K562 (cell line): ENCODE data around the gene C10orf143. TPM values are rescaled to one million over a fixed set of nuclear protein-coding genes. Genes with fewer than 3 reads are reported as not detected.

Experiments used
- ATAC-seq: fragments of 200-7000 bp; cut with Tn5 transposase; 3 replicates; pipeline ENCODE4 v1.9.1; 2020; ENCODE audit warnings: moderate library complexity
- BruUV-seq: library from RNA; stranded (reverse); fragments of 400-500 nt; replicated peaks from 2 replicates; lab custom pipeline; 2021; lab: Mats Ljungman, UMichigan
- CTCF ChIA-PET: fragments of 300-600 bp; formaldehyde crosslinking; extraction: SDS; loops from one replicate; lab custom pipeline; 2021; ENCODE audit warnings: low intra/inter-chr PET ratio; lab: Yijun Ruan, JAX
- POLR2A ChIA-PET: fragments of 300-600, 350-650 bp; sonication (Branson Sonifier 250); formaldehyde crosslinking; extraction: SDS; loops from one replicate; lab custom pipeline; 2021; ENCODE audit warnings: antibody characterized with exemption, inconsistent platforms; lab: Yijun Ruan, JAX
- DNase-seq, 4 experiments: peaks; one replicate each; pipeline versions ENCODE4 v3.0.0 to v3.0.0-alpha.2; 2011 to 2018; ENCODE audit warnings: low spot score in 3 of 4, mixed read lengths in 3 of 4; ENCODE audit errors: extremely low read depth in 1 of 4
- FAIRE-seq: peaks from 2 replicates; lab custom pipeline; 2011; peaks lifted over from hg19 to GRCh38; lab: Jason Lieb, UNC
- H2AFZ ChIP-seq: 2 replicates; pipeline ENCODE4 v1.6.0; 2011; ENCODE audit warnings: low read depth, low read length, control low read depth, inconsistent platforms
- H3K27ac ChIP-seq: fragments of 200-600 bp; 3 replicates; pipeline ENCODE4 v1.8.0; 2011; ENCODE audit warnings: low read depth, mild to moderate bottlenecking, control low read depth, inconsistent platforms, low read length, moderate library complexity, mixed read lengths; ENCODE audit errors: extremely low read depth
- H3K27me3 ChIP-seq, 2 experiments: fragments of 300-600 bp in 1 of 2; 2 replicates in 1 of 2; 3 replicates in 1 of 2; pipeline versions ENCODE4 v1.6.0 to v1.8.0; 2011; ENCODE audit warnings: inconsistent platforms in 2 of 2, low read length in 2 of 2, mild to moderate bottlenecking in 1 of 2, mixed read lengths in 1 of 2, moderate library complexity in 1 of 2; ENCODE audit not compliant: control insufficient read depth in 2 of 2, insufficient read depth in 2 of 2
- H3K36me3 ChIP-seq: fragments of 300-600 bp; 3 replicates; pipeline ENCODE4 v1.8.0; 2011; ENCODE audit warnings: mild to moderate bottlenecking, low read length, inconsistent platforms; ENCODE audit not compliant: control insufficient read depth, insufficient read depth
- H3K4me1 ChIP-seq, 2 experiments: fragments of 200-600 bp in 1 of 2; replicated peaks in 1 of 2; 2 replicates in 1 of 2; 3 replicates in 1 of 2; pipeline versions ENCODE4 v1.5.1 to v1.8.0; 2011; ENCODE audit warnings: inconsistent platforms in 2 of 2, low read length in 2 of 2, mild to moderate bottlenecking in 1 of 2, mixed read lengths in 1 of 2, moderate library complexity in 1 of 2; ENCODE audit not compliant: control insufficient read depth in 2 of 2, insufficient read depth in 2 of 2
- H3K4me2 ChIP-seq: 2 replicates; pipeline ENCODE4 v1.6.1; 2011; ENCODE audit warnings: low read length, control low read depth, inconsistent platforms, mixed read lengths; ENCODE audit not compliant: insufficient read depth
- H3K4me3 ChIP-seq: fragments of 200-600 bp; sonication (generic), shearing (Covaris generic); 2 replicates; pipeline ENCODE4 v1.5.1; 2016; ENCODE audit warnings: control low read depth, inconsistent platforms
- H3K79me2 ChIP-seq: fragments of 200-600 bp; 3 replicates; pipeline ENCODE4 v1.8.0; 2011; ENCODE audit warnings: low read length, inconsistent platforms; ENCODE audit not compliant: control insufficient read depth, insufficient read depth
- H3K9ac ChIP-seq, 2 experiments: 2 replicates each; pipeline versions ENCODE4 v1.6.0 to v1.6.1; 2011; ENCODE audit warnings: low read depth in 2 of 2, low read length in 2 of 2, control low read depth in 1 of 2, inconsistent platforms in 1 of 2, mild to moderate bottlenecking in 1 of 2, mixed read lengths in 1 of 2; ENCODE audit not compliant: insufficient read depth in 1 of 2
- H3K9me1 ChIP-seq: one replicate; pipeline ENCODE4 v1.6.0; 2011; ENCODE audit warnings: inconsistent platforms, mild to moderate bottlenecking, low read length, moderate library complexity; ENCODE audit not compliant: control insufficient read depth, insufficient read depth
- H3K9me3 ChIP-seq: replicated peaks from 2 replicates; pipeline ENCODE4 v1.5.1; 2011; ENCODE audit warnings: low read depth, low read length, inconsistent platforms; ENCODE audit not compliant: control insufficient read depth, insufficient read depth
- H4K20me1 ChIP-seq: replicated peaks from 2 replicates; pipeline ENCODE4 v1.6.1; 2011; ENCODE audit warnings: low read length, inconsistent platforms, mixed read lengths; ENCODE audit not compliant: control insufficient read depth, insufficient read depth
- CTBP1 ChIP-seq: fragments of 450-650 bp; IDR thresholded peaks from 2 replicates; pipeline ENCODE4 v1.6.1; 2016; ENCODE audit warnings: borderline replicate concordance
- FOXK1 ChIP-seq: sonication (generic); formaldehyde crosslinking; IDR thresholded peaks from 2 replicates; pipeline ENCODE4 v1.8.0; 2022; ENCODE audit warnings: missing genetic modification reagents, mild to moderate bottlenecking, borderline replicate concordance
- GTF2F1 ChIP-seq: IDR thresholded peaks from 2 replicates; pipeline ENCODE4 v1.6.1; 2011; ENCODE audit warnings: low read depth, low read length, improper control_type of control experiment
- HMG20A ChIP-seq: fragments of 450-650 bp; formaldehyde crosslinking; conservative IDR thresholded peaks from 2 replicates; pipeline ENCODE4 v1.4.0; 2020; ENCODE audit warnings: mild to moderate bottlenecking, mixed read lengths
- HNRNPUL1 ChIP-seq: fragments of 200-400 bp; formaldehyde crosslinking; IDR thresholded peaks from 2 replicates; pipeline ENCODE4 v1.6.1; 2017; ENCODE audit warnings: low read length
- JUN ChIP-seq, 2 experiments: sonication (generic) in 1 of 2; formaldehyde crosslinking in 1 of 2; IDR thresholded peaks; 2 replicates each; pipeline versions ENCODE4 v1.6.1 to v1.8.0; 2012 to 2022; ENCODE audit warnings: borderline replicate concordance in 2 of 2, mild to moderate bottlenecking in 2 of 2, improper control_type of control experiment in 1 of 2, low read depth in 1 of 2, low read length in 1 of 2, missing genetic modification reagents in 1 of 2
- JUND ChIP-seq, 2 experiments: IDR thresholded peaks; 2 replicates in 1 of 2; 3 replicates in 1 of 2; pipeline ENCODE4 v1.6.1; 2011; ENCODE audit warnings: borderline replicate concordance in 2 of 2, low read depth in 2 of 2, low read length in 2 of 2, improper control_type of control experiment in 1 of 2, missing biosample characterization in 1 of 2, missing genetic modification characterization in 1 of 2, missing genetic modification reagents in 1 of 2
- RFX5 ChIP-seq: IDR thresholded peaks from 2 replicates; pipeline ENCODE4 v1.6.1; 2011; ENCODE audit warnings: low read depth, mild to moderate bottlenecking, improper control_type of control experiment, low read length
- SMARCA4 ChIP-seq: fragments of 450-650 bp; IDR thresholded peaks from 2 replicates; pipeline ENCODE4 v1.6.1; 2016
- SMARCE1 ChIP-seq: fragments of 450-650 bp; IDR thresholded peaks from 2 replicates; pipeline ENCODE4 v1.7.1; 2016; ENCODE audit warnings: mild to moderate bottlenecking
- USF2 ChIP-seq: sonication (generic); formaldehyde crosslinking; IDR thresholded peaks from 2 replicates; pipeline ENCODE4 v1.5.0; 2020; ENCODE audit warnings: missing genetic modification reagents
- YY1 ChIP-seq, 3 experiments: IDR thresholded peaks; 2 replicates each; pipeline ENCODE4 v1.6.1; 2011; ENCODE audit warnings: low read length in 2 of 3, mild to moderate bottlenecking in 2 of 3, moderate library complexity in 2 of 3, borderline replicate concordance in 1 of 3, control low read depth in 1 of 3, low read depth in 1 of 3; ENCODE audit not compliant: insufficient read depth in 3 of 3, insufficient replicate concordance in 2 of 3, control insufficient read depth in 1 of 3, insufficient read length in 1 of 3; ENCODE audit errors: extremely low read depth in 1 of 3
- ZNF263 ChIP-seq: sonication (generic); formaldehyde crosslinking; IDR thresholded peaks from 2 replicates; pipeline ENCODE4 v1.8.0; 2022; ENCODE audit warnings: mild to moderate bottlenecking, missing genetic modification reagents, borderline replicate concordance
- WGBS: fragments of 100-300 bp; shearing (Covaris generic); methylation state at CpG from one replicate; pipeline ENCODE4 v1.1.6; 2016; ENCODE audit warnings: low coverage, mixed read lengths; ENCODE audit not compliant: insufficient coverage; ENCODE audit errors: missing lambda C conversion rate; 5-methylcytosine and 5-hydroxymethylcytosine counted together
- in situ Hi-C: fragments of 300-500 bp; cut with MboI; formaldehyde crosslinking; loops from 4 replicates; pipeline ENCODE4 v1.15.0; 2018; ENCODE audit warnings: inconsistent platforms, mixed read lengths
- intact Hi-C: fragments of 100-400 bp; cut with micrococcal nuclease; formaldehyde crosslinking; loops from 2 replicates; pipeline ENCODE4 v1.14.2; 2022
- polyA plus RNA-seq, 8 experiments: library from polyadenylated mRNA; depleted of rRNA in 4 of 8; stranded (reverse) in 5 of 8; unstranded in 3 of 8; fragments of >200 nt; fragmentation: Nextera tagmentation in 2 of 8; fragmentation: Illumina TruSeq in 1 of 8; extraction: Ambion mirVana in 2 of 8; extraction: Trizol in 1 of 8; gene quantifications; 2 replicates each; pipeline versions ENCODE4 v1.2.1 to v1.2.3, GENCODE V29; 2011 to 2014; ENCODE audit warnings: inconsistent platforms in 1 of 8, missing spikeins in 1 of 8
- total RNA-seq, 7 experiments: library from RNA; depleted of rRNA in 6 of 7; stranded (reverse); fragments of >200 nt in 6 of 7; fragmentation: Illumina TruSeq in 2 of 7; extraction: Trizol in 2 of 7; gene quantifications; 2 replicates each; pipeline versions ENCODE4 v1.2.1 to v1.2.3, GENCODE V29; 2011 to 2021; ENCODE audit warnings: low replicate concordance in 1 of 7
- TF ChIP-seq, protein P1 (sequence below): fragments of 450-650 bp; IDR thresholded peaks from 2 replicates; pipeline ENCODE4 v1.7.1; 2018; ENCODE audit warnings: mild to moderate bottlenecking, low read depth; ENCODE audit not compliant: partially characterized antibody

C10orf143 gene
- total and polyA plus RNA-seq, 9 of the 15 experiments (the other 6 are each of a cell fraction or from before 2014, with no cell fraction given), result 0.07 to 0.42 (median 0.25) TPM; not detected in 2

DNA sequence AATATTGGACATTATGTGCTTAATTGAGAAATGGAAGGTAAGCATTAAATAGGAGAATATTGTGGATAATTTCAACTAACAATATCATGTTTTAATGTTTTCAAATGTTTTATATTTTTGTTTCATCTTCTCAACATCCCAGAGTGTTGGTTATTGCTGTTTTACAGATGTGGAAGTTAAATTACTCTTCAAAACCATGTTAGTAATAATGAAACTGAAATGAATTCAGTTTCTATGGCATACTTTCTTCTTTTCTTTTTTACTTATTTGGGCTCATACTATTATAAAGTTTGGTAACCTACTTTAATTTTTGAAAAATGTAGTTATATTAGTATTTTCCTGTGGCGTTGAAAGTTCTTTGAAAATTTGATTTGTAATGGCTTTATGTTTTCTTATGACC is 29.8 kb upstream of the C10orf143 start (continued):
- TF ChIP-seq YY1 (IDR thresholded peaks at IDR 0.05; ENCODE audit: borderline replicate concordance in 1 of 3, control insufficient read depth in 1 of 3, extremely low read depth in 1 of 3, insufficient read depth in 3 of 3, insufficient read length in 1 of 3, insufficient replicate concordance in 2 of 3, low read depth in 1 of 3, low read length in 2 of 3) (no peak), HNRNPUL1 (no peak), HMG20A (CRISPR knock-in tag) (no peak), ZNF263 (CRISPR knock-in tag) (no peak), GTF2F1 (no peak), RFX5 (no peak)

GRCh38 chr10:130138479-130138866 is 27.8 kb upstream of the C10orf143 start:
- Histone ChIP-seq H3K4me3 (peak overlapping the region; percentile 82), H3K4me2 (peak overlapping the region; percentile 90), H3K4me1 (peaks cover 16 to 23% of the 10 kb centered on the region in 2 experiments), H2AFZ (no peak overlapping the region), H3K79me2 (peaks cover 73% of the 10 kb centered on the region), H4K20me1 (peaks cover 23% of the 10 kb centered on the region), H3K9me1 (peaks cover 6% of the 10 kb centered on the region), H3K36me3 (peaks cover 43% of the 10 kb centered on the region; the same call in 2 of the 3 replicates), H3K9me3 (no peaks in the 10 kb centered on the region), H3K9ac (peak overlapping the region in 1 of 2 experiments; percentile 82; a peak in 2 of 4 replicates), H3K27me3 (no peaks in the 10 kb centered on the region), H3K27ac (peak overlapping the region; percentile 75)
- BruUV-seq, result no TSS peak
- in situ Hi-C loops, result no loop called here
- ATAC-seq (peak; percentile 66), FAIRE-seq (peak; percentile 96), DNase-seq (peak; percentile 18 to 72 (median 42))
- CTCF ChIA-PET, result no interaction called here
- POLR2A ChIA-PET, result interaction anchor here (1.3 kb wide), 1 partner anchor 11 kb away, joined by 4 read pairs; no protein-coding TSS in a partner anchor
- 0% methylated on average over 3 of the region's 3 CpGs for WGBS
- intact Hi-C loops, result no loop called here
- TF ChIP-seq FOXK1 (CRISPR knock-in tag) (no peak), SMARCE1 (peak; percentile 74), JUN (IDR thresholded peaks at IDR 0.05; ENCODE audit: borderline replicate concordance, low read depth, low read length) (peak; percentile 79), JUN (CRISPR knock-in tag; IDR thresholded peaks at IDR 0.05; ENCODE audit: borderline replicate concordance) (no peak), USF2 (peak; percentile 46; the same call in 1 of the 2 replicates), CTBP1 (0 out of 2 replicates have a peak, but pooled peaks have one; percentile 24), JUND (IDR thresholded peaks at IDR 0.05; ENCODE audit: borderline replicate concordance, low read depth, low read length) (peak; percentile 95), JUND (tag; IDR thresholded peaks at IDR 0.05; ENCODE audit: borderline replicate concordance, low read depth, low read length) (peak; percentile 87; the same call in 2 of the 3 replicates), SMARCA4 (peak; percentile 65)
- TF ChIP-seq, protein P1, sequence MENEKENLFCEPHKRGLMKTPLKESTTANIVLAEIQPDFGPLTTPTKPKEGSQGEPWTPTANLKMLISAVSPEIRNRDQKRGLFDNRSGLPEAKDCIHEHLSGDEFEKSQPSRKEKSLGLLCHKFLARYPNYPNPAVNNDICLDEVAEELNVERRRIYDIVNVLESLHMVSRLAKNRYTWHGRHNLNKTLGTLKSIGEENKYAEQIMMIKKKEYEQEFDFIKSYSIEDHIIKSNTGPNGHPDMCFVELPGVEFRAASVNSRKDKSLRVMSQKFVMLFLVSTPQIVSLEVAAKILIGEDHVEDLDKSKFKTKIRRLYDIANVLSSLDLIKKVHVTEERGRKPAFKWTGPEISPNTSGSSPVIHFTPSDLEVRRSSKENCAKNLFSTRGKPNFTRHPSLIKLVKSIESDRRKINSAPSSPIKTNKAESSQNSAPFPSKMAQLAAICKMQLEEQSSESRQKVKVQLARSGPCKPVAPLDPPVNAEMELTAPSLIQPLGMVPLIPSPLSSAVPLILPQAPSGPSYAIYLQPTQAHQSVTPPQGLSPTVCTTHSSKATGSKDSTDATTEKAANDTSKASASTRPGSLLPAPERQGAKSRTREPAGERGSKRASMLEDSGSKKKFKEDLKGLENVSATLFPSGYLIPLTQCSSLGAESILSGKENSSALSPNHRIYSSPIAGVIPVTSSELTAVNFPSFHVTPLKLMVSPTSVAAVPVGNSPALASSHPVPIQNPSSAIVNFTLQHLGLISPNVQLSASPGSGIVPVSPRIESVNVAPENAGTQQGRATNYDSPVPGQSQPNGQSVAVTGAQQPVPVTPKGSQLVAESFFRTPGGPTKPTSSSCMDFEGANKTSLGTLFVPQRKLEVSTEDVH, result no peak
